Common myeloid progenitor, CD34-positive (primary cell): Measurements from ENCODE around the gene SMARCA1.
"Not testable (repeated sequence)": the region's sequence is repeated elsewhere in the genome, so short reads cannot be mapped to it uniquely, and the experiment has no call there.

Source experiments
- CTCF ChIA-PET: fragments of 350-600 bp; sonication (Branson Sonifier 250); formaldehyde crosslinking; loops from one replicate; lab custom pipeline; 2021; ENCODE audit warnings: antibody characterized with exemption; lab: Charles Lee
- POLR2A ChIA-PET: fragments of 350-600 bp; sonication (Branson Sonifier 250); formaldehyde crosslinking; loops from one replicate; lab custom pipeline; 2021; ENCODE audit warnings: antibody characterized with exemption; lab: Charles Lee
- DNase-seq, 3 donors: peaks; one replicate each; pipeline versions ENCODE4 v3.0.0 to v3.0.0-alpha.2; 2013
- H3K27ac ChIP-seq, 2 experiments: 1 replicate in 1 of 2; 2 replicates in 1 of 2; pipeline ENCODE4 v1.7.0; 2013; ENCODE audit warnings: inconsistent platforms in 2 of 2, low read length in 2 of 2, mild to moderate bottlenecking in 2 of 2, low read depth in 1 of 2, moderate library complexity in 1 of 2; ENCODE audit not compliant: severe bottlenecking in 2 of 2, insufficient read depth in 1 of 2, poor library complexity in 1 of 2
- H3K27me3 ChIP-seq, 5 experiments: replicated peaks in 2 of 5; 1 replicate in 3 of 5; 2 replicates in 2 of 5; pipeline versions ENCODE4 v1.6.1 to v1.7.0; 2013; ENCODE audit warnings: low read length in 4 of 5, mild to moderate bottlenecking in 2 of 5, moderate library complexity in 2 of 5, inconsistent platforms in 1 of 5; ENCODE audit not compliant: insufficient read depth in 5 of 5, control insufficient read depth in 4 of 5
- H3K36me3 ChIP-seq, 4 experiments: 1 replicate in 2 of 4; 2 replicates in 2 of 4; pipeline versions ENCODE4 v1.6.1 to v1.7.0; 2013; ENCODE audit warnings: low read length in 3 of 4, control low read depth in 1 of 4, mild to moderate bottlenecking in 1 of 4; ENCODE audit not compliant: control insufficient read depth in 4 of 4, insufficient read depth in 4 of 4
- H3K4me1 ChIP-seq, 4 experiments: 1 replicate in 3 of 4; 2 replicates in 1 of 4; pipeline versions ENCODE4 v1.6.1 to v1.7.1; 2013; ENCODE audit warnings: low read length in 3 of 4, mild to moderate bottlenecking in 3 of 4, control low read depth in 1 of 4, inconsistent platforms in 1 of 4, moderate library complexity in 1 of 4; ENCODE audit not compliant: control insufficient read depth in 4 of 4, insufficient read depth in 4 of 4; ENCODE audit errors: control extremely low read depth in 1 of 4
- H3K4me3 ChIP-seq, 7 experiments: 1 replicate in 4 of 7; 2 replicates in 3 of 7; pipeline versions ENCODE4 v1.5.1 to v1.7.0; 2013; ENCODE audit warnings: mild to moderate bottlenecking in 7 of 7, low read length in 6 of 7, moderate library complexity in 6 of 7, inconsistent platforms in 2 of 7, low read depth in 2 of 7, control low read depth in 1 of 7; ENCODE audit not compliant: insufficient read depth in 4 of 7, control insufficient read depth in 1 of 7; ENCODE audit errors: extremely low read depth in 1 of 7
- H3K9me3 ChIP-seq, 5 experiments: 1 replicate in 4 of 5; 2 replicates in 1 of 5; pipeline versions ENCODE4 v1.6.1 to v1.7.1; 2013; ENCODE audit warnings: low read length in 4 of 5, mild to moderate bottlenecking in 2 of 5, inconsistent platforms in 1 of 5, low read depth in 1 of 5, moderate library complexity in 1 of 5; ENCODE audit not compliant: control insufficient read depth in 4 of 5, insufficient read depth in 2 of 5; ENCODE audit errors: control extremely low read depth in 1 of 5
- WGBS: methylation state at CpG from one replicate; pipeline ENCODE4 v1.1.5; 2013; ENCODE audit not compliant: insufficient coverage; 5-methylcytosine and 5-hydroxymethylcytosine counted together

Gene SMARCA1

DNA sequence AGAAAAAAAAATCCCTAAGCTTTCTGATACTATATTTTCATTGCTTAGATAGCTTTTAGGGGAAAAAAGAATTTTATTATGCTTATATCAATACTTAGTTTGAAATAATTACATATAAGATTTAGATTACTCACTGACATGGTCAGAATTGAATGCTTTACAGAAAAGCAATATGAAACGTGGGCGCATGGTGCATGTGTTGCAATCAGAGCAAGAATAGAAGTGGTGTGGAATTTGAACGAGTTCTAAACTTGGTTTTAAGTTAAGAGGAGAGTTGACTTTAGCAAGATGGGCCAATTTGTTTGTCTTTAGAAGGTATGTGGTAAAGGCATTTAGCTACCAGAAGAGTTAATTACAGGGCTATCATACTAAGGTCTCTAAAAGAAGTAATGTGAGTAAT, 38.2 kb upstream of the SMARCA1 start:
- DNase-seq, result no peak
- no peaks in the 10 kb centered on the region for H3K9me3 ChIP-seq
- 77% methylated on average over 3 of the region's 3 CpGs for WGBS
- H3K36me3 ChIP-seq, result peaks cover 8 to 61% (median 26%) of the 10 kb centered on the region in 4 experiments
- H3K4me3 ChIP-seq, result no peak overlapping the region
- no peaks in the 10 kb centered on the region for H3K27me3 ChIP-seq
- ChIA-PET POLR2A (no interaction called here), CTCF (interaction anchor here (1.1 kb wide), 1 partner anchor 27 kb away, joined by 3 read pairs; no protein-coding TSS in a partner anchor)
- H3K4me1 ChIP-seq, result no peaks in the 10 kb centered on the region
- no peak overlapping the region for H3K27ac ChIP-seq

- H3K36me3 ChIP-seq, result peaks cover 8 to 61% (median 28%) of the 10 kb centered on the region in 4 experiments
- no CpG with 5 or more reads among the region's 1 CpG for WGBS
- POLR2A ChIA-PET, result no interaction called here
Observed at GRCh38 chrX:129559783-129560182, 36.5 kb upstream of the SMARCA1 start.

DNA sequence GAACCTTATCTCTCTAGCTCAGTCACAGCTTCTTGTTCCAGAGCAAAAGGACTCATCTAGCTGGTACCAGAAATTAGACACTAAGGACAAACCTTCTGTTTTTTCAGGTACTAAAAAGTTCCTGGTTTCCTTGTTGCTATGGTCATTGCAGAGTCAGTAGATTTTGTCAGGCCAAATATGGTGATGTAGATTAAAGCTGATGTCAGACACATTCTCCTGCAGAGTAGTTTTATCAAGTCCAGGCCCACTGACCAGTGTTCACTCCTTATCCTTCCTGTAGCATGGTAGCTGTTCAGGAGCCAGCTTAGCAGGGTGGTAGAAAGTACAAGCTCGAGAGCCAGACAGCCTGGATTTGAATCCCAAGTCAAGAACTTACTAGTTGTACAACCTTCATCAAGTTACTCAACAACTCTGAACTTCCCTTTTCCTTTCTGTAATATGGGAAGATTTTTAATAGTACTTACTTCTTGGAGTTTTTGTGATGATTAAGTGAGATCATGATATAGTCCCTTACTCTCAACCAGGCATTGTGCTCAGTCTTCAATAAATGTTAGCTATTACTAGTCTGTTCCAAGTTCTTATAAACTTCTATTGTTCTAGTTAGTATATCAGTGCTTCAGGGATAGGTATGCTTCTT, 34.7 kb upstream of the SMARCA1 start:
- Histone ChIP-seq H3K36me3 (peaks cover 8 to 56% (median 25%) of the 10 kb centered on the region in 4 experiments), H3K27ac (no peak overlapping the region), H3K4me1 (peaks cover 0 to 11% (median 5%) of the 10 kb centered on the region in 4 experiments), H3K27me3 (no peaks in the 10 kb centered on the region), H3K9me3 (no peaks in the 10 kb centered on the region), H3K4me3 (no peak overlapping the region)
- ChIA-PET POLR2A (no interaction called here), CTCF (interaction anchor here (1.2 to 1.4 kb wide), 3 partner anchors 12 to 348 kb away, joined by 3 to 4 read pairs (median 3); partner anchors contain the start of gene UTP14A)
- 67% methylated on average over 1 of the region's 1 CpG for WGBS
- DNase-seq, result no peak

More at GRCh38 chrX:129559783-129560182, 36.5 kb upstream of the SMARCA1 start:
- CTCF ChIA-PET, result no interaction called here
- Histone ChIP-seq H3K9me3 (no peaks in the 10 kb centered on the region), H3K4me3 (no peak overlapping the region), H3K27ac (no peak overlapping the region), H3K27me3 (no peaks in the 10 kb centered on the region), H3K4me1 (no peaks in the 10 kb centered on the region)
- DNase-seq, result no peak

- ChIA-PET POLR2A (no interaction called here), CTCF (interaction anchor here (1.4 kb wide), 1 partner anchor 10 kb away, joined by 4 read pairs; no protein-coding TSS in a partner anchor)
- DNase-seq, result no peak
- H3K36me3 ChIP-seq, result peaks cover 8 to 48% (median 19%) of the 10 kb centered on the region in 4 experiments
- H3K4me3 ChIP-seq, result no peak overlapping the region
- H3K27ac ChIP-seq, result peak overlapping the region in 1 of 2 experiments; percentile 30
- H3K4me1 ChIP-seq, result peaks cover 0 to 11% (median 5%) of the 10 kb centered on the region in 4 experiments
- no CpG with 5 or more reads among the region's 5 CpGs for WGBS
- no peaks in the 10 kb centered on the region for H3K27me3 ChIP-seq
- no peaks in the 10 kb centered on the region for H3K9me3 ChIP-seq
Observed at GRCh38 chrX:129556806-129557315, 33.6 kb upstream of the SMARCA1 start.

GRCh38 chrX:129554816-129555215, 31.5 kb upstream of the SMARCA1 start:
- H3K27ac ChIP-seq, DNase-seq, H3K9me3 ChIP-seq, CTCF ChIA-PET, H3K27me3 ChIP-seq, POLR2A ChIA-PET, H3K4me3 ChIP-seq: not testable (repeated sequence)
- Histone ChIP-seq H3K4me1 (peaks cover 0 to 11% (median 5%) of the 10 kb centered on the region in 4 experiments), H3K36me3 (peaks cover 0 to 30% (median 12%) of the 10 kb centered on the region in 4 experiments)
- WGBS, result 79% methylated on average over 2 of the region's 8 CpGs

DNA sequence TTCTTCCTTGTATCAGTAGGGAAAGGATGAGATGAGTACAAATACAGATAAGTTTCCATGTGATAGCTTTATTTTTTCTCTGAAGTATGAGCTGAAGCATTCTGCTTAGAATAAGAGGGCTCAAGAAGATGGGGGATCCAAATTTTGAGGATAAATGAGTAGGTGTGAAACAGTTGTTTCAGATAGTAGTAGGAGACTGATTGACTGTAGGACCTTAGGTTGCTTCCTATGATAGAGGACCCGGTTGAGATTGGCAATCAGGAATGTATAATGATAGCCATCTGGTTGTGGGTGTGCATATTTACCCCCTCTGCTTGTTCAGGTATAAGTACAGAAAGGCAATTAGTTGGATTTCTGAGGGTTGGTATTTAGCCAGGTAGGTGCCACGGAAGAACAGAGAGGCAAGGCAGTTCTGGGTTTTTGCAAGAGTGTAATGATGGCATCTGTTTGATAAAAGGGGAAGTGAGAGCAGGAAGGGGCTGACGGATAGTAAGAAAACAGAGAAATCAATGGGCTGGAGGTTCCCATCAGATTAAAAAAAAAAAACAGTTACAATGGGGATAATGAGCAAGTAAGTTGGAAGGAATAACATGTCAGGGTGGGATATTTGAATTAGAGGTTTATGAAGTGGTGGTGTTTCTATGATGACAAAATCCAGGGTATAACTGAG, 30.5 kb upstream of the SMARCA1 start:
- CTCF ChIA-PET, result no interaction called here
- POLR2A ChIA-PET, result interaction anchor here (0.6 kb wide), 1 partner anchor 12 kb away, joined by 3 read pairs; no protein-coding TSS in a partner anchor

More for the DNA sequence above, 30.5 kb upstream of the SMARCA1 start:
- peaks cover 0 to 11% (median 5%) of the 10 kb centered on the region in 4 experiments for H3K4me1 ChIP-seq
- no peaks in the 10 kb centered on the region for H3K9me3 ChIP-seq
- peak in 2 of 3 donors; percentile 56 to 71 for DNase-seq
- H3K36me3 ChIP-seq, result peaks cover 0 to 25% (median 10%) of the 10 kb centered on the region in 4 experiments
- WGBS, result 33% methylated on average over 3 of the region's 3 CpGs
- H3K27ac ChIP-seq, result no peak overlapping the region
- no peak overlapping the region for H3K4me3 ChIP-seq
- no peaks in the 10 kb centered on the region for H3K27me3 ChIP-seq
